ENCODE data around the gene SPANXN2.
"Not testable (repeated sequence)": the region's sequence is repeated elsewhere in the genome, so short reads cannot be mapped to it uniquely, and the experiment has no call there.

The SPANXN2 gene

GRCh38 chrX:143720652-143721051, at the start of gene SPANXN2:
SPANXN2 (minus strand) TSS chrX:143720752; CDS start chrX:143720668, 84 bp downstream.
- H3K27ac ChIP-seq; DNase-seq; H3K27me3 ChIP-seq (replicated peaks); in situ Hi-C loops (cut with HindIII; ENCODE audit: low pct_ligation_motif_present, low sequenced_read_pairs); H3K36me3 ChIP-seq (replicated peaks); H3K4me3 ChIP-seq (ENCODE audit: low read depth, low read length): not testable (repeated sequence)

GRCh38 chrX:143768976-143769375, 48.4 kb upstream of the SPANXN2 start:
- no peak for TF ChIP-seq CTCF (IDR thresholded peaks at IDR 0.05; ENCODE audit: low read depth, low read length, missing control alignments)
- H3K36me3 ChIP-seq (replicated peaks): no peaks in the 10 kb centered on the region
- no peak overlapping the region for H3K27ac ChIP-seq
- in situ Hi-C loops (cut with HindIII; ENCODE audit: low pct_ligation_motif_present, low sequenced_read_pairs): no loop called here
- H3K27me3 ChIP-seq (replicated peaks): no peaks in the 10 kb centered on the region
- no peak for DNase-seq
- no peak overlapping the region for H3K4me3 ChIP-seq (ENCODE audit: low read depth, low read length)

- H3K36me3 ChIP-seq (replicated peaks); DNase-seq; H3K27me3 ChIP-seq (replicated peaks); H3K4me3 ChIP-seq (ENCODE audit: low read depth, low read length); H3K27ac ChIP-seq; in situ Hi-C loops (cut with HindIII; ENCODE audit: low pct_ligation_motif_present, low sequenced_read_pairs): not testable (repeated sequence)
Measured at GRCh38 chrX:143767789-143768188, 47.2 kb upstream of the SPANXN2 start.

- TF ChIP-seq CTCF (IDR thresholded peaks at IDR 0.05; ENCODE audit: low read depth, low read length, missing control alignments): no peak
- Histone ChIP-seq H3K27me3 (replicated peaks) (no peaks in the 10 kb centered on the region), H3K36me3 (replicated peaks) (no peaks in the 10 kb centered on the region), H3K4me3 (ENCODE audit: low read depth, low read length) (no peak overlapping the region), H3K27ac (no peak overlapping the region)
- in situ Hi-C loops (cut with HindIII; ENCODE audit: low pct_ligation_motif_present, low sequenced_read_pairs): no loop called here
- no peak for DNase-seq
Measured at GRCh38 chrX:143757887-143758286, 37.3 kb upstream of the SPANXN2 start.

GRCh38 chrX:143757375-143757774, 36.8 kb upstream of the SPANXN2 start:
- Histone ChIP-seq H3K36me3 (replicated peaks) (no peaks in the 10 kb centered on the region), H3K4me3 (ENCODE audit: low read depth, low read length) (no peak overlapping the region), H3K27me3 (replicated peaks) (no peaks in the 10 kb centered on the region), H3K27ac (no peak overlapping the region)
- no peak for DNase-seq
- TF ChIP-seq CTCF (IDR thresholded peaks at IDR 0.05; ENCODE audit: low read depth, low read length, missing control alignments): no peak
- in situ Hi-C loops (cut with HindIII; ENCODE audit: low pct_ligation_motif_present, low sequenced_read_pairs): no loop called here

GRCh38 chrX:143754183-143754582, 33.6 kb upstream of the SPANXN2 start:
- Histone ChIP-seq H3K4me3 (ENCODE audit: low read depth, low read length) (no peak overlapping the region), H3K36me3 (replicated peaks) (no peaks in the 10 kb centered on the region), H3K27ac (no peak overlapping the region), H3K27me3 (replicated peaks) (no peaks in the 10 kb centered on the region)
- no peak for TF ChIP-seq CTCF (IDR thresholded peaks at IDR 0.05; ENCODE audit: low read depth, low read length, missing control alignments)
- no peak for DNase-seq
- in situ Hi-C loops (cut with HindIII; ENCODE audit: low pct_ligation_motif_present, low sequenced_read_pairs): no loop called here

- H3K27ac ChIP-seq: no peak overlapping the region
- no peaks in the 10 kb centered on the region for H3K27me3 ChIP-seq (replicated peaks)
- TF ChIP-seq CTCF (IDR thresholded peaks at IDR 0.05; ENCODE audit: low read depth, low read length, missing control alignments): no peak
- H3K36me3 ChIP-seq (replicated peaks): no peaks in the 10 kb centered on the region
- DNase-seq: no peak
- in situ Hi-C loops (cut with HindIII; ENCODE audit: low pct_ligation_motif_present, low sequenced_read_pairs): no loop called here
- H3K4me3 ChIP-seq (ENCODE audit: low read depth, low read length): no peak overlapping the region
Measured at GRCh38 chrX:143733866-143734265, 13.3 kb upstream of the SPANXN2 start.
